Kidney epithelial cell (primary cell): ENCODE results near the gene FBLN1. TPM values are rescaled to one million over a fixed set of nuclear protein-coding genes. Genes with fewer than 3 reads are reported as not detected.
"Not testable (repeated sequence)": the region's sequence is repeated elsewhere in the genome, so short reads cannot be mapped to it uniquely, and the experiment has no call there.

Experiments
- DNase-seq: peaks from one replicate; pipeline ENCODE4 v3.0.0-alpha.2; 2010; ENCODE audit warnings: low read depth
- H3K27me3 ChIP-seq: 2 replicates; pipeline ENCODE4 v1.6.0; 2011; ENCODE audit warnings: low read length; ENCODE audit not compliant: control insufficient read depth, insufficient read depth
- H3K36me3 ChIP-seq: 2 replicates; pipeline ENCODE4 v1.5.1; 2011; ENCODE audit warnings: low read length; ENCODE audit not compliant: control insufficient read depth, insufficient read depth
- H3K4me3 ChIP-seq: 2 replicates; pipeline ENCODE4 v1.5.1; 2011; ENCODE audit warnings: low read depth, mild to moderate bottlenecking, control low read depth, low read length
- total RNA-seq: library from RNA; depleted of rRNA; stranded (reverse); fragments of >200 nt; gene quantifications from 2 replicates; pipeline ENCODE4 v1.2.3, GENCODE V29; 2015
- TF ChIP-seq, protein P1 (sequence below): IDR thresholded peaks from 2 replicates; pipeline ENCODE4 v1.5.1; 2011; ENCODE audit warnings: mild to moderate bottlenecking, moderate library complexity, low read length, control low read depth, inconsistent platforms; ENCODE audit not compliant: insufficient read depth, poor library complexity, severe bottlenecking

The FBLN1 gene
- total RNA-seq, 1 donor from 2014 or later, result 32.8 TPM

DNA sequence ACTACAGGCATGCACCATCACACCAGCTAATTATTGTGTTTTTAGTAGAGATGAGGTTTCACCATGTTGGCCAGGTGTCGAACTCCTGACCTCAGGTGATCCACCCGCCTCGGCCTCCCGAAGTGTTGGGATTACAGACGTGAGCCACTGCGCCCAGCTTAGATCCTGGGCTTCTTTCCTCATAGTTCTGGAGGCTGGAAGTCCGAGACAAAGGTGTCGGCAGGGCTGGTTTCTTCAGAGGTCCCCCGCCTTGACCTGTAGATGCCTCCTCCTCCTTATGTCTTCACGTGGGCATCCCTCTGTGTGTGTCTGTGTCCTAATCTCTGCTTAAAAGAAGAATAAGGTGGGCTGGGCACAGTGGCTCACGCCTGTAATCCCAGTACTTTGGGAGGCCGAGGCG is 44.2 kb upstream of the FBLN1 start:
- TF ChIP-seq, protein P1, sequence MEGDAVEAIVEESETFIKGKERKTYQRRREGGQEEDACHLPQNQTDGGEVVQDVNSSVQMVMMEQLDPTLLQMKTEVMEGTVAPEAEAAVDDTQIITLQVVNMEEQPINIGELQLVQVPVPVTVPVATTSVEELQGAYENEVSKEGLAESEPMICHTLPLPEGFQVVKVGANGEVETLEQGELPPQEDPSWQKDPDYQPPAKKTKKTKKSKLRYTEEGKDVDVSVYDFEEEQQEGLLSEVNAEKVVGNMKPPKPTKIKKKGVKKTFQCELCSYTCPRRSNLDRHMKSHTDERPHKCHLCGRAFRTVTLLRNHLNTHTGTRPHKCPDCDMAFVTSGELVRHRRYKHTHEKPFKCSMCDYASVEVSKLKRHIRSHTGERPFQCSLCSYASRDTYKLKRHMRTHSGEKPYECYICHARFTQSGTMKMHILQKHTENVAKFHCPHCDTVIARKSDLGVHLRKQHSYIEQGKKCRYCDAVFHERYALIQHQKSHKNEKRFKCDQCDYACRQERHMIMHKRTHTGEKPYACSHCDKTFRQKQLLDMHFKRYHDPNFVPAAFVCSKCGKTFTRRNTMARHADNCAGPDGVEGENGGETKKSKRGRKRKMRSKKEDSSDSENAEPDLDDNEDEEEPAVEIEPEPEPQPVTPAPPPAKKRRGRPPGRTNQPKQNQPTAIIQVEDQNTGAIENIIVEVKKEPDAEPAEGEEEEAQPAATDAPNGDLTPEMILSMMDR, result no peak
- H3K36me3 ChIP-seq, result no peaks in the 10 kb centered on the region
- H3K27me3 ChIP-seq, result peaks cover 7% of the 10 kb centered on the region
- DNase-seq, result no peak
- no peak overlapping the region for H3K4me3 ChIP-seq

DNA sequence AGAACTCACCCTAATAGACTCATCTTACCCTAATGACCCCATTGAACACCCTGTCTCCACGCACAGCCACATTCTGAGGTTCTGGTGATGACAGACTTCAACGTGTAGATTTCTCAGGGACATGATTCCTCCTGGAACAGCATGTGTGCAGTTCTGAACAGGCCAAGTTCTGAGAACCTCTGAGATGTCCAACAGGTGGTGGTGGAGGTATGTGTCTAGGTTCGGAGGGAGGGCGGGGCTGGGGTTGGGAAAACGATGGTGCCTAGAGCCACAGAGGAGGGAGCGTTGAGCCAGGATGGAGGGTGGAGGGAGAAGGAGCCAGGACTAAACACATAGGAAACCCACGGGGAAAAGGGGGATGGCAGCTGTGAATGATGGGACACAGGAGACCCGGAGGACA is 43.4 kb upstream of the FBLN1 start:
- Histone ChIP-seq H3K27me3 (peaks cover 5% of the 10 kb centered on the region), H3K4me3 (no peak overlapping the region), H3K36me3 (no peaks in the 10 kb centered on the region)
- DNase-seq, result no peak
- TF ChIP-seq, protein P1, result no peak

GRCh38 chr22:45460288-45461109 is 42.2 kb upstream of the FBLN1 start:
- H3K4me3 ChIP-seq, result no peak overlapping the region
- no peak for DNase-seq
- no peaks in the 10 kb centered on the region for H3K36me3 ChIP-seq
- TF ChIP-seq, protein P1, result no peak
- H3K27me3 ChIP-seq, result no peaks in the 10 kb centered on the region

DNA sequence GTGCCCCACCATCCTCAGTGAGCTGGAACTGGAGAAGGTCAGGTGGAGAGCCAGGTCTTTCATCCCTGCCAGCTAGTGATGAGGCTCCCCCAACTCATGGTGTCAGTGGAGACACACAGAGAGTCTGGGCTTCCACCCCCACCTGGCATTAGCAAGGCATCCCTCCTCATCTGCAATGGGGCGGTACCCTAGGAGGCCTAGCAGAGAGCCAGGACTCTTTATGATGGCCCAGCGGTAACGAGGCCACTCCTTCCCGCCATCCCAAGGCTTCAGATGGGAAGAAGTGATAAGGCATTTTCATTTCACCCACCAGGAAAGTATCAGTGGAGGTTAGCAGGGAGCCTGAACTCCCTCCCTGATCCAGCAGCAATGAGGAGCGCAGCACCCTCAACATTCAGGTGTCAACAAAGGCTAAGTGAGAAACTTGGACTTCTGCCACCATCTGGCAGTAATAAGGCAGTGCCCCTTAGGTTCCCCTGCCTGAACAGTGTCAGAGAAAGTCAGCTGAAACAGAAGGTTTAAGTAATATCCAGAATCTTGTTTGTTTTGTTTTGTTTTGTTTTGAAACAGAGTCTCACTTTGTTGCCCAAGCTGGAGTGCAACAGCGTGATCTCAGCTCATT is 40.5 kb upstream of the FBLN1 start:
- TF ChIP-seq, protein P1, result no peak
- Histone ChIP-seq H3K36me3 (no peaks in the 10 kb centered on the region), H3K27me3 (no peaks in the 10 kb centered on the region), H3K4me3 (no peak overlapping the region)
- DNase-seq, result no peak

DNA sequence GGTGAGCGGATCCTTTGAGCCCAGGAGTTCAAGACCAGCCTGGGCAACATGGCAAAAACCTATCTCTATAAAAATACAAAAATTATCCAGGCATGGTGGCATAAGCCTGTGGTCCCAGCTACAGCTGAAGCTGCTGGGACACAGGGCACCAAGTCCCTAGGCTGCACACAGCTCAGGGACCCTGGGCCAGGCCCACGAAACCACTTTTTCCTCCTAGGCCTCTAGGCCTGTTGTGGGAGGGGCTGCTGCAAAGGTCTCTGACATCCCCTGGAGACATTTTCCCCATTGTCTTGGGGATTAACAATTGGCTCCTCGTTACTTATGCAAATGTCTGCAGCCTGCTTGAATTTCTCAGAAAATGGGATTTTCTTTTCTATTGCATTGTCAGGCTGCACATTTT is 39.0 kb upstream of the FBLN1 start:
- not testable (repeated sequence) for H3K36me3 ChIP-seq, H3K4me3 ChIP-seq, H3K27me3 ChIP-seq, DNase-seq

DNA sequence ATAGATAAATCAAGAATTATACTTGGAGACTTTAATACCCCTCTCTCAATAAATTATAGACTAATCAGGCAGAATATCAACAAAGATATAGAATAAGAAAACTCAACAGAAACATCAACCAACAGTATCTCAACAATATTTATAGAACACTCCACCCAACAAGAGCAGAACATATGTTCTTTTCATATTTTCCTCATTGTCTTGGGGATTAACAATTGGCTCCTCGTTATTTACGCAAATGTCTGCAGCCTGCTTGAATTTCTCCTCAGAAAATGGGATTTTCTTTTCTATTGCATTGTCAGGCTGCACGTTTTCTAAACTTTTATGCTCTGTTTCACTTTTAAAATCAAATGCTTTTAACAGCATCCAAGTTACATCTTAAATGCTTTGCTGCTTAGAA is 37.0 kb upstream of the FBLN1 start:
- DNase-seq, result no peak
- no peaks in the 10 kb centered on the region for H3K27me3 ChIP-seq
- TF ChIP-seq, protein P1, result no peak
- H3K36me3 ChIP-seq, result no peaks in the 10 kb centered on the region
- H3K4me3 ChIP-seq, result no peak overlapping the region
